HCT116 (cell line): ENCODE data around the gene UGT1A7. TPM values are rescaled to one million over a fixed set of nuclear protein-coding genes. Genes with fewer than 3 reads are reported as not detected.

Experiments
- ATAC-seq: fragments of 200-7000 bp; cut with Tn5 transposase; 2 replicates; pipeline ENCODE4 v1.9.1; 2020; ENCODE audit warnings: mild to moderate bottlenecking, moderate library complexity
- BruUV-seq: library from RNA; stranded (reverse); fragments of 400-500 nt; replicated peaks from 2 replicates; lab custom pipeline; 2021; lab: Mats Ljungman, UMichigan
- CTCF ChIA-PET: fragments of 300-600 bp; sonication (Branson Sonifier 250); formaldehyde crosslinking; loops from one replicate; lab custom pipeline; 2021; ENCODE audit warnings: antibody characterized with exemption; lab: Charles Lee
- POLR2A ChIA-PET: fragments of 300-600, 350-600 bp; sonication (Branson Sonifier 250); formaldehyde crosslinking; loops from one replicate; lab custom pipeline; 2021; ENCODE audit warnings: antibody characterized with exemption; lab: Charles Lee
- RAD21 ChIA-PET, 2 experiments: fragments of 300-600 bp; sonication (Branson Sonifier 250); formaldehyde crosslinking; loops; one replicate each; lab custom pipeline; 2023; ENCODE audit warnings: low total read pairs in 2 of 2; ENCODE audit not compliant: uncharacterized antibody in 2 of 2, unreplicated experiment in 2 of 2, low non-redundant PET in 1 of 2; lab: Charles Lee
- DNase-seq: peaks from one replicate; pipeline ENCODE4 v3.0.0-alpha.2; 2010; ENCODE audit warnings: low read depth, low spot score
- H2AFZ ChIP-seq: fragments of 200-600 bp; shearing (Covaris generic), sonication (generic); 2 replicates; pipeline ENCODE4 v1.6.1; 2017; ENCODE audit warnings: low read depth, mixed run types, mixed read lengths, antibody characterized with exemption, low read length; ENCODE audit not compliant: poor library complexity, severe bottlenecking
- H3K27ac ChIP-seq: 2 replicates; pipeline ENCODE4 v1.5.1; 2012; ENCODE audit warnings: low read depth, low read length
- H3K27me3 ChIP-seq: fragments of 200-600 bp; sonication (generic); 2 replicates; pipeline ENCODE4 v1.6.1; 2016; ENCODE audit warnings: mixed run types, low read length, mixed read lengths; ENCODE audit not compliant: insufficient read depth
- H3K36me3 ChIP-seq, 2 experiments: fragments of 200-500 bp in 1 of 2; fragments of 200-600 bp in 1 of 2; sonication (Bioruptor generic) in 1 of 2; sonication (generic) in 1 of 2; 2 replicates each; pipeline versions ENCODE4 v1.5.1 to v1.6.1; 2014 to 2016; ENCODE audit warnings: low read length in 2 of 2, inconsistent platforms in 1 of 2, mixed read lengths in 1 of 2, mixed run types in 1 of 2; ENCODE audit not compliant: insufficient read depth in 2 of 2, control insufficient read depth in 1 of 2
- H3K4me1 ChIP-seq, 2 experiments: fragments of 200-600 bp in 1 of 2; sonication (generic) in 1 of 2; 2 replicates each; pipeline versions ENCODE4 v1.5.1 to v1.6.1; 2012 to 2017; ENCODE audit warnings: low read length in 2 of 2, inconsistent platforms in 1 of 2, mild to moderate bottlenecking in 1 of 2, mixed read lengths in 1 of 2, mixed run types in 1 of 2, moderate library complexity in 1 of 2; ENCODE audit not compliant: insufficient read depth in 2 of 2, control insufficient read depth in 1 of 2
- H3K4me2 ChIP-seq: fragments of 200-600 bp; sonication (generic); 2 replicates; pipeline ENCODE4 v1.6.1; 2017; ENCODE audit warnings: mixed run types, low read length, mixed read lengths
- H3K4me3 ChIP-seq, 2 experiments: fragments of 200-600 bp in 1 of 2; sonication (generic) in 1 of 2; replicated peaks in 1 of 2; 2 replicates each; pipeline ENCODE4 v1.5.1; 2011 to 2016; ENCODE audit warnings: low read length in 2 of 2, control low read depth in 1 of 2, low read depth in 1 of 2, mild to moderate bottlenecking in 1 of 2, mixed read lengths in 1 of 2, mixed run types in 1 of 2
- H3K79me2 ChIP-seq: fragments of 200-600 bp; sonication (generic); 2 replicates; pipeline ENCODE4 v1.6.1; 2017; ENCODE audit warnings: mild to moderate bottlenecking, mixed run types, low read length, moderate library complexity, mixed read lengths; ENCODE audit not compliant: insufficient read depth
- H3K9ac ChIP-seq: fragments of 200-600 bp; sonication (generic); 2 replicates; pipeline ENCODE4 v1.6.1; 2016; ENCODE audit warnings: low read length, mixed read lengths
- H3K9me2 ChIP-seq: fragments of 200-600 bp; sonication (generic), shearing (Covaris generic); 2 replicates; pipeline ENCODE4 v1.6.1; 2017; ENCODE audit warnings: mixed run types, mild to moderate bottlenecking, moderate library complexity; ENCODE audit not compliant: insufficient read depth
- H3K9me3 ChIP-seq, 2 experiments: fragments of 200-500 bp in 1 of 2; fragments of 200-600 bp in 1 of 2; sonication (Bioruptor generic) in 1 of 2; sonication (generic) in 1 of 2; 2 replicates each; pipeline ENCODE4 v1.6.1; 2014 to 2017; ENCODE audit warnings: low read length in 2 of 2, mixed read lengths in 2 of 2, inconsistent platforms in 1 of 2, low read depth in 1 of 2, mild to moderate bottlenecking in 1 of 2, mixed run types in 1 of 2, moderate library complexity in 1 of 2; ENCODE audit not compliant: control insufficient read depth in 1 of 2, insufficient read depth in 1 of 2
- H4K20me1 ChIP-seq: fragments of 200-600 bp; sonication (generic), shearing (Covaris generic); 2 replicates; pipeline ENCODE4 v1.6.1; 2017; ENCODE audit warnings: mixed run types, mild to moderate bottlenecking, moderate library complexity; ENCODE audit not compliant: insufficient read depth
- ATF3 ChIP-seq: IDR thresholded peaks from 2 replicates; pipeline ENCODE4 v1.6.1; 2012
- CBX3 ChIP-seq: IDR thresholded peaks from 2 replicates; pipeline ENCODE4 v1.6.1; 2012; ENCODE audit warnings: low read depth
- CEBPB ChIP-seq: IDR thresholded peaks from 2 replicates; pipeline ENCODE4 v1.6.1; 2012; ENCODE audit warnings: low read depth
- EGR1 ChIP-seq: IDR thresholded peaks from 2 replicates; pipeline ENCODE4 v1.6.1; 2012; ENCODE audit warnings: low read depth
- EZH2phosphoT487 ChIP-seq: fragments of 200-600 bp; IDR thresholded peaks from 2 replicates; pipeline ENCODE4 v1.6.1; 2018; ENCODE audit warnings: antibody characterized with exemption, borderline replicate concordance
- FOSL1 ChIP-seq: IDR thresholded peaks from 2 replicates; pipeline ENCODE4 v1.6.1; 2012; ENCODE audit warnings: low read depth
- MAX ChIP-seq: IDR thresholded peaks from 2 replicates; pipeline ENCODE4 v1.6.1; 2012
- POLR2A ChIP-seq: IDR thresholded peaks from 2 replicates; pipeline ENCODE4 v1.7.0; 2011; ENCODE audit warnings: borderline replicate concordance; ENCODE audit not compliant: insufficient read depth, insufficient read length; ENCODE audit errors: extremely low read depth
- RAD21 ChIP-seq: IDR thresholded peaks from 2 replicates; pipeline ENCODE4 v1.6.1; 2012; ENCODE audit warnings: low read depth, mild to moderate bottlenecking
- SIN3A ChIP-seq: IDR thresholded peaks from 2 replicates; pipeline ENCODE4 v1.6.1; 2012; ENCODE audit warnings: low read depth
- SP1 ChIP-seq: IDR thresholded peaks from 2 replicates; pipeline ENCODE4 v1.6.1; 2012; ENCODE audit warnings: low read depth
- SRF ChIP-seq: IDR thresholded peaks from 2 replicates; pipeline ENCODE4 v1.6.1; 2012; ENCODE audit warnings: low read depth
- TCF7L2 ChIP-seq: IDR thresholded peaks from 2 replicates; pipeline ENCODE4 v1.7.0; 2011; ENCODE audit warnings: borderline replicate concordance, inconsistent platforms; ENCODE audit not compliant: insufficient read depth, insufficient read length; ENCODE audit errors: extremely low read depth
- YY1 ChIP-seq: IDR thresholded peaks from 2 replicates; pipeline ENCODE4 v1.6.1; 2011; ENCODE audit warnings: low read length, low read depth, moderate library complexity, mild to moderate bottlenecking; ENCODE audit not compliant: insufficient replicate concordance; ENCODE audit errors: extremely low read depth
- ZBTB33 ChIP-seq: IDR thresholded peaks from 2 replicates; pipeline ENCODE4 v1.6.1; 2011; ENCODE audit warnings: mild to moderate bottlenecking, low read length, moderate library complexity; ENCODE audit not compliant: insufficient replicate concordance; ENCODE audit errors: extremely low read depth
- ZNF274 ChIP-seq: fragments of 200-500 bp; sonication (Bioruptor generic); IDR thresholded peaks from 2 replicates; pipeline ENCODE4 v1.6.1; 2014; ENCODE audit warnings: mild to moderate bottlenecking, low read depth, low read length, inconsistent platforms
- intact Hi-C: fragments of 100-400 bp; cut with micrococcal nuclease; formaldehyde crosslinking; loops from 2 replicates; pipeline ENCODE4 v1.10.0; 2022
- total RNA-seq: library from RNA; stranded (reverse); gene quantifications from one replicate; pipeline ENCODE4 v1.2.1, GENCODE V29; 2021; ENCODE audit not compliant: unreplicated experiment

UGT1A7 gene
- total RNA-seq, 1 experiment from 2014 or later, result not detected

DNA sequence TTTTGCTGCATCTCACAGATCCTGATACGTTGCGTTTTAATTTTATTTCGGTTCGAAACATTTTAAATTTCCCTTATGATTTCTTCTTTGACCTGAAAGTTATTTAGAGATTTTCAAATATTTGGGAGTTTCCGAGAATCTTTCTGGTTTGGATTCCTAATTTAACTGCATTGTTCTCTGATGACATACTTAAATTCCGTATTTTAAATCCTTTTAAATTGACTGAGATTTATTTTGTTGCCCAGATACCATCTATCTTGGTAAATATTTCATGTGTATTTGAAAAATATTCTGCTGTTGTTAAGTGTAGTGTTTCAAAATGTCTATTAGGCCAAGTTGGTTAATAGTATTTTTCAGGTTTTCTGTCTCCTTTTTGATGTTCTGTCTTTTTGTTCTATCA is 134.2 kb downstream of the UGT1A7 start:
- H4K20me1 ChIP-seq, result no peaks in the 10 kb centered on the region
- H3K4me2 ChIP-seq, result no peak overlapping the region
- no peaks in the 10 kb centered on the region for H3K79me2 ChIP-seq
- TF ChIP-seq MAX, result no peak
- no peak for TF ChIP-seq ZBTB33
- TF ChIP-seq YY1, result no peak
- no peak for TF ChIP-seq EZH2phosphoT487
- TF ChIP-seq EGR1, result no peak
- TF ChIP-seq SIN3A, result no peak
- TF ChIP-seq CBX3, result no peak
- TF ChIP-seq ZNF274, result no peak
- no peak for TF ChIP-seq TCF7L2
- TF ChIP-seq RAD21, result no peak
- no peak for TF ChIP-seq SRF
- TF ChIP-seq SP1, result no peak
- no peak for TF ChIP-seq ATF3
- TF ChIP-seq FOSL1, result no peak
- TF ChIP-seq POLR2A, result no peak
- no peak for TF ChIP-seq CEBPB
- ChIA-PET POLR2A (no interaction called here), RAD21 (no interaction called here), CTCF (no interaction called here)
- DNase-seq (no peak), ATAC-seq (no peak)
- no peaks in the 10 kb centered on the region for H3K36me3 ChIP-seq
- intact Hi-C loops, result no loop called here
- H3K27me3 ChIP-seq, result no peaks in the 10 kb centered on the region
- no peak overlapping the region for H3K9ac ChIP-seq
- H3K27ac ChIP-seq, result no peak overlapping the region
- no peaks in the 10 kb centered on the region for H3K4me1 ChIP-seq
- H2AFZ ChIP-seq, result no peak overlapping the region
- H3K9me3 ChIP-seq, result no peaks in the 10 kb centered on the region
- H3K4me3 ChIP-seq, result no peak overlapping the region
- BruUV-seq, result no TSS peak
- H3K9me2 ChIP-seq, result no peaks in the 10 kb centered on the region
